ENCODE results near the gene ENTPD8.

DNA sequence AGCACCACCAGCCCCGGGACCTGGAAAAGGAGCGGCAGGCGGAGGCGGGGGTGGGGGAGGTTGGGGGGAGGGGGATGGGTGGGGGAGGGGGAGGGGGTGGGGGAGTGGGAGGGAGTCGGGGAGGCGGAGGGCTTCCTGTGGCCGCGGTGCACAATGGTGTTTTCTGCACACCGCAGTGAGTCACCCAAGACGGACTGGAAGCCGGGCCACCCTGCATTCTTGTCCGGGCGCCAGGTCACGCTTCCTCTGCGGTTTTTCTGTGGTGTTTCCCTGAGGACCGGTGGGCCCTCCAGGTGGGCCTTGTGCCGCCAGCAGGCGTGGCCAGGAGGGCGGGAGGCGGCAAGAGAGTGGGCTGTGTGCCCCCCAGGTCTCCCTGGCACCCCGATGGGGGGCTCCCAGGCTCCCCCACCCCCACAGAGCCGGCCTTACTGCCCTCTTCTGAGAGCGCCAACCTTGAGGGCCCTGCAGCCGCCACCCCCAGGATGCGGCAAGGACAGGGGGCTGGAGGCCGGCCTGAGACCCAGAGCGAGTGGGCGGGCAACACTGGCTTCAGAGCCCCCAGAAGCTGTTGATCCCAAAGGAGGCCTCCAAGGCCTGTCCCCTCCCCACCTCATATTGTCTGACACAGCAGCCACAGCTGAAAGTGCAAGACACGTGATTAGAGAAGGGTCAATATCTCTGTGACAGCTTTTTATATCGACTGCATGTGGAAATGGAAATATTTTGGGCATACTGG is 29.3 kb downstream of the ENTPD8 start:
- TF ChIP-seq GLIS3 (CRISPR knock-in tag; IDR thresholded peaks at IDR 0.05) (no peak), ZNF8 (CRISPR knock-in tag; IDR thresholded peaks at IDR 0.05) (no peak), TCF4 (CRISPR knock-in tag; IDR thresholded peaks at IDR 0.05; ENCODE audit: borderline replicate concordance) (no peak)
- TF ChIP-seq, protein P1, sequence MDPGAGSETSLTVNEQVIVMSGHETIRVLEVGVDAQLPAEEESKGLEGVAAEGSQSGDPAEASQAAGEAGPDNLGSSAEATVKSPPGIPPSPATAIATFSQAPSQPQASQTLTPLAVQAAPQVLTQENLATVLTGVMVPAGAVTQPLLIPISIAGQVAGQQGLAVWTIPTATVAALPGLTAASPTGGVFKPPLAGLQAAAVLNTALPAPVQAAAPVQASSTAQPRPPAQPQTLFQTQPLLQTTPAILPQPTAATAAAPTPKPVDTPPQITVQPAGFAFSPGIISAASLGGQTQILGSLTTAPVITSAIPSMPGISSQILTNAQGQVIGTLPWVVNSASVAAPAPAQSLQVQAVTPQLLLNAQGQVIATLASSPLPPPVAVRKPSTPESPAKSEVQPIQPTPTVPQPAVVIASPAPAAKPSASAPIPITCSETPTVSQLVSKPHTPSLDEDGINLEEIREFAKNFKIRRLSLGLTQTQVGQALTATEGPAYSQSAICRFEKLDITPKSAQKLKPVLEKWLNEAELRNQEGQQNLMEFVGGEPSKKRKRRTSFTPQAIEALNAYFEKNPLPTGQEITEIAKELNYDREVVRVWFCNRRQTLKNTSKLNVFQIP (CRISPR knock-in tag; IDR thresholded peaks at IDR 0.05; ENCODE audit: borderline replicate concordance, low read depth): no peak
- TF ChIP-seq, protein P2, sequence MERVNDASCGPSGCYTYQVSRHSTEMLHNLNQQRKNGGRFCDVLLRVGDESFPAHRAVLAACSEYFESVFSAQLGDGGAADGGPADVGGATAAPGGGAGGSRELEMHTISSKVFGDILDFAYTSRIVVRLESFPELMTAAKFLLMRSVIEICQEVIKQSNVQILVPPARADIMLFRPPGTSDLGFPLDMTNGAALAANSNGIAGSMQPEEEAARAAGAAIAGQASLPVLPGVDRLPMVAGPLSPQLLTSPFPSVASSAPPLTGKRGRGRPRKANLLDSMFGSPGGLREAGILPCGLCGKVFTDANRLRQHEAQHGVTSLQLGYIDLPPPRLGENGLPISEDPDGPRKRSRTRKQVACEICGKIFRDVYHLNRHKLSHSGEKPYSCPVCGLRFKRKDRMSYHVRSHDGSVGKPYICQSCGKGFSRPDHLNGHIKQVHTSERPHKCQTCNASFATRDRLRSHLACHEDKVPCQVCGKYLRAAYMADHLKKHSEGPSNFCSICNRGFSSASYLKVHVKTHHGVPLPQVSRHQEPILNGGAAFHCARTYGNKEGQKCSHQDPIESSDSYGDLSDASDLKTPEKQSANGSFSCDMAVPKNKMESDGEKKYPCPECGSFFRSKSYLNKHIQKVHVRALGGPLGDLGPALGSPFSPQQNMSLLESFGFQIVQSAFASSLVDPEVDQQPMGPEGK (CRISPR knock-in tag; IDR thresholded peaks at IDR 0.05; ENCODE audit: borderline replicate concordance): peak; percentile 25; the same call in 1 of the 2 replicates
- TF ChIP-seq, protein P3, sequence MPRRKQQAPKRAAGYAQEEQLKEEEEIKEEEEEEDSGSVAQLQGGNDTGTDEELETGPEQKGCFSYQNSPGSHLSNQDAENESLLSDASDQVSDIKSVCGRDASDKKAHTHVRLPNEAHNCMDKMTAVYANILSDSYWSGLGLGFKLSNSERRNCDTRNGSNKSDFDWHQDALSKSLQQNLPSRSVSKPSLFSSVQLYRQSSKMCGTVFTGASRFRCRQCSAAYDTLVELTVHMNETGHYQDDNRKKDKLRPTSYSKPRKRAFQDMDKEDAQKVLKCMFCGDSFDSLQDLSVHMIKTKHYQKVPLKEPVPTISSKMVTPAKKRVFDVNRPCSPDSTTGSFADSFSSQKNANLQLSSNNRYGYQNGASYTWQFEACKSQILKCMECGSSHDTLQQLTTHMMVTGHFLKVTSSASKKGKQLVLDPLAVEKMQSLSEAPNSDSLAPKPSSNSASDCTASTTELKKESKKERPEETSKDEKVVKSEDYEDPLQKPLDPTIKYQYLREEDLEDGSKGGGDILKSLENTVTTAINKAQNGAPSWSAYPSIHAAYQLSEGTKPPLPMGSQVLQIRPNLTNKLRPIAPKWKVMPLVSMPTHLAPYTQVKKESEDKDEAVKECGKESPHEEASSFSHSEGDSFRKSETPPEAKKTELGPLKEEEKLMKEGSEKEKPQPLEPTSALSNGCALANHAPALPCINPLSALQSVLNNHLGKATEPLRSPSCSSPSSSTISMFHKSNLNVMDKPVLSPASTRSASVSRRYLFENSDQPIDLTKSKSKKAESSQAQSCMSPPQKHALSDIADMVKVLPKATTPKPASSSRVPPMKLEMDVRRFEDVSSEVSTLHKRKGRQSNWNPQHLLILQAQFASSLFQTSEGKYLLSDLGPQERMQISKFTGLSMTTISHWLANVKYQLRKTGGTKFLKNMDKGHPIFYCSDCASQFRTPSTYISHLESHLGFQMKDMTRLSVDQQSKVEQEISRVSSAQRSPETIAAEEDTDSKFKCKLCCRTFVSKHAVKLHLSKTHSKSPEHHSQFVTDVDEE (CRISPR knock-in tag; IDR thresholded peaks at IDR 0.05): no peak

All from SK-N-SH treated with all-trans-retinoic acid at 6 μM for 48 hours (cell line).